GM19438 (cell line): Measurements from ENCODE around the gene PTGDR2.

ENCODE experiments used
- ATAC-seq: cut with Tn5 transposase; IDR thresholded peaks from one replicate; pipeline ENCODE4 v1.9.1; 2021; ENCODE audit warnings: low read depth; ENCODE audit not compliant: unreplicated experiment

The PTGDR2 gene

GRCh38 chr11:60859616-60860250 is 4.0 kb upstream of the PTGDR2 start:
- no peak for ATAC-seq

GRCh38 chr11:60858731-60859464 is 3.1 kb upstream of the PTGDR2 start:
- no peak for ATAC-seq

GRCh38 chr11:60858236-60858635 is 2.5 kb upstream of the PTGDR2 start:
- no peak for ATAC-seq

GRCh38 chr11:60857378-60858232 is 1.9 kb upstream of the PTGDR2 start:
- no peak for ATAC-seq

- ATAC-seq, result no peak
These were observed 664 bp downstream of the PTGDR2 start for GRCh38 chr11:60854847-60855725.

- no peak for ATAC-seq
These were observed 1.5 kb downstream of the PTGDR2 start for GRCh38 chr11:60854140-60854846.

GRCh38 chr11:60852982-60853950 is 2.5 kb downstream of the PTGDR2 start:
- ATAC-seq, result no peak

- no peak for ATAC-seq
These were observed 3.4 kb downstream of the PTGDR2 start for GRCh38 chr11:60852117-60852981.

- ATAC-seq, result no peak
These were observed 4.2 kb downstream of the PTGDR2 start for GRCh38 chr11:60851327-60852104.

GRCh38 chr11:60849641-60850520 is 5.9 kb downstream of the PTGDR2 start:
- ATAC-seq, result no peak

- no peak for ATAC-seq
These were observed 7.0 kb downstream of the PTGDR2 start for GRCh38 chr11:60848714-60849151.

- ATAC-seq, result no peak
These were observed 7.9 kb downstream of the PTGDR2 start for GRCh38 chr11:60847896-60848295.

GRCh38 chr11:60847281-60847680 is 8.5 kb downstream of the PTGDR2 start:
- no peak for ATAC-seq

GRCh38 chr11:60845338-60845737 is 10.4 kb downstream of the PTGDR2 start:
- ATAC-seq, result no peak

GRCh38 chr11:60844870-60845221 is 10.9 kb downstream of the PTGDR2 start:
- ATAC-seq, result no peak
